GM21381 (cell line): ENCODE data around the gene TEX36.
A peak's percentile ranks its signal among the peaks of the same experiment; 100 is the strongest.
"Not testable (repeated sequence)": the region's sequence is repeated elsewhere in the genome, so short reads cannot be mapped to it uniquely, and the experiment has no call there.

ENCODE experiments used
- ATAC-seq: cut with Tn5 transposase; IDR thresholded peaks from one replicate; pipeline ENCODE4 v1.9.1; 2021; ENCODE audit warnings: mild to moderate bottlenecking, moderate library complexity; ENCODE audit not compliant: unreplicated experiment

TEX36 gene

GRCh38 chr10:125683063-125683462, at the start of gene TEX36:
Gene TEX36 (minus strand): TSS chr10:125683163. CDS start chr10:125682989, 174 bp downstream.
- ATAC-seq: no peak

- no peak for ATAC-seq
These were observed 44.5 kb upstream of the TEX36 start for GRCh38 chr10:125727436-125727835.

- no peak for ATAC-seq
These were observed 44.0 kb upstream of the TEX36 start for GRCh38 chr10:125726914-125727313.

GRCh38 chr10:125722811-125723210, 39.8 kb upstream of the TEX36 start:
- ATAC-seq: no peak

- peak; percentile 41 for ATAC-seq
These were observed 38.1 kb upstream of the TEX36 start for GRCh38 chr10:125721035-125721434.

GRCh38 chr10:125720002-125720382, 37.0 kb upstream of the TEX36 start:
- no peak for ATAC-seq

- peak; percentile 88 for ATAC-seq
These were observed 36.4 kb upstream of the TEX36 start, which contains the start of gene EDRF1 for GRCh38 chr10:125719173-125720001. Gene EDRF1 (plus strand): TSS chr10:125719709. CDS start chr10:125719808, 99 bp downstream.

- ATAC-seq: not testable (repeated sequence)
These were observed 31.8 kb upstream of the TEX36 start for GRCh38 chr10:125714728-125715127.

GRCh38 chr10:125711110-125711750, 28.3 kb upstream of the TEX36 start:
- ATAC-seq: no peak

GRCh38 chr10:125709553-125710474, 26.9 kb upstream of the TEX36 start:
- ATAC-seq: no peak

- ATAC-seq: peak; percentile 49
These were observed 26.1 kb upstream of the TEX36 start for GRCh38 chr10:125708971-125709503.

- peak; percentile 77 for ATAC-seq
These were observed 24.8 kb upstream of the TEX36 start for GRCh38 chr10:125707541-125708468.

- ATAC-seq: no peak
These were observed 17.5 kb upstream of the TEX36 start for GRCh38 chr10:125700355-125700911.

GRCh38 chr10:125699562-125700143, 16.7 kb upstream of the TEX36 start:
- no peak for ATAC-seq

GRCh38 chr10:125698481-125698998, 15.6 kb upstream of the TEX36 start:
- no peak for ATAC-seq

GRCh38 chr10:125696884-125697283, 13.9 kb upstream of the TEX36 start:
- ATAC-seq: not testable (repeated sequence)

GRCh38 chr10:125694883-125695282, 11.9 kb upstream of the TEX36 start:
- no peak for ATAC-seq

GRCh38 chr10:125693524-125693847, 10.5 kb upstream of the TEX36 start:
- no peak for ATAC-seq
